GM08714 (cell line): Measurements from ENCODE around the gene COX4I1.
"Not testable (repeated sequence)": the region's sequence is repeated elsewhere in the genome, so short reads cannot be mapped to it uniquely, and the experiment has no call there.

Source experiments
- H3K4me3 ChIP-seq: fragments of 200-500 bp; sonication (Bioruptor generic); 2 replicates; pipeline ENCODE4 v1.5.1; 2014; ENCODE audit warnings: mild to moderate bottlenecking, low read length, inconsistent platforms
- ZNF274 ChIP-seq: IDR thresholded peaks from 2 replicates; pipeline ENCODE4 v1.6.1; 2012; ENCODE audit warnings: mild to moderate bottlenecking, low read depth, low read length

COX4I1 gene

GRCh38 chr16:85800321-85800669, 800 bp downstream of the COX4I1 start:
- H3K4me3 ChIP-seq = peak overlapping the region; percentile 92
- TF ChIP-seq ZNF274 = no peak

DNA sequence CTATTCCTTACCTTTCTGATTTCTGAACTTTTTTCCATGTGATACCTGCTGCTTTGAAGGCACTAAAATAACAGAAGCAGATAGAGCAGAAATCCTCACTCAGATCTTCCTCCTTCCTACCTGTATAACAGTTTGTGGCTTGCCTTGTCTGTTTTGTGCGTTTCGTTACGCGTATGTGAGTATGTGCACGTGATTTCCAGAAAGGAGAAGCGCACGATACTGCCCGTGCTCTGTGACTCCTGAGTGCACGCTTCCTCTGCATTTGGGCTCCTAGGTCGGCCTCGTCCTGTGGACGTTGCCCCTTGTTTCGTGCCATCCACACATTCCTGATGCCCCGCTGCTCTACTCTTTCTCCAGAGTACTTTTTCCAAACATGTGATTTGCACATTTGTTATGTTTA, 4.1 kb downstream of the COX4I1 start:
- no peak overlapping the region for H3K4me3 ChIP-seq
- no peak for TF ChIP-seq ZNF274

- no peak overlapping the region for H3K4me3 ChIP-seq
- TF ChIP-seq ZNF274 = no peak
Observed at GRCh38 chr16:85805442-85806045, 6.0 kb downstream of the COX4I1 start.

GRCh38 chr16:85806539-85806938, 7.0 kb downstream of the COX4I1 start:
- no peak for TF ChIP-seq ZNF274
- H3K4me3 ChIP-seq = no peak overlapping the region

DNA sequence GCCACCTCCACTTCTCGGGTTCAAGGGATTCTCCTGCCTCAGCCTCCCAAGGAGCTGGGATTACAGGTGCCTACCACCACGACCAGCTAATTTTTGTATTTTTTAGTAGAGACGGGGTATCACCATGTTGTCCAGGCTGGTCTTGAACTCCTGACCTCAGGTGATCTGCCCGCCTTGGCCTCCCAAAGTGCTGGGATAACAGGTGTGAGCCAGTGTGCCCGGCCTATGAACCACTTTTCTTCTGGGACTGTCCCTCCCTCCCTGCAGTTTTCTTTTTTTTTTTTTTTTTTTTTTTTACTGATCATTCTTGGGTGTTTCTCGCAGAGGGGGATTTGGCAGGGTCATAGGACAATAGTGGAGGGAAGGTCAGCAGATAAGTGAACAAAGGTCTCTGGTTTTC, 7.8 kb downstream of the COX4I1 start:
- not testable (repeated sequence) for H3K4me3 ChIP-seq

- not testable (repeated sequence) for H3K4me3 ChIP-seq
Observed at GRCh38 chr16:85808104-85808503, 8.6 kb downstream of the COX4I1 start.

DNA sequence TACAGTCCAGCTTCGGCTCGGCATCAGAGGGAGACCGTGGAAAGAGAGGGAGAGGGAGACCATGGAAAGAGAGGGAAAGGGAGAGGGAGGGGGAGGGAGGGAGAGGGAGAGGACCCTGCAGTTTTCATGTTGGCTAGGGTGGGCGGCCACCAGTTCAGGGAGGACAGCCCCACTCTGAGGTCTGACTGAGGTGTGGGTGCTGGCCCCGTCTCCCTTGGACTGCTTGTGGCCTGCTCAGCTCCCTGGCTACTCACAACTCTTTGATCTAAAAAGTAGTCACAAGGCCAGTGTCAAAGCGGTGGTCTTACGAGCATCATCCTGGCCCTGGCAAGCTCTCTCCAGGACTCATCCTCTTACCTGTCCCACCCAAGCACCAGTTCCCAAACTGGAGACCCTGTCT, 9.4 kb downstream of the COX4I1 start:
- H3K4me3 ChIP-seq = no peak overlapping the region
- no peak for TF ChIP-seq ZNF274

DNA sequence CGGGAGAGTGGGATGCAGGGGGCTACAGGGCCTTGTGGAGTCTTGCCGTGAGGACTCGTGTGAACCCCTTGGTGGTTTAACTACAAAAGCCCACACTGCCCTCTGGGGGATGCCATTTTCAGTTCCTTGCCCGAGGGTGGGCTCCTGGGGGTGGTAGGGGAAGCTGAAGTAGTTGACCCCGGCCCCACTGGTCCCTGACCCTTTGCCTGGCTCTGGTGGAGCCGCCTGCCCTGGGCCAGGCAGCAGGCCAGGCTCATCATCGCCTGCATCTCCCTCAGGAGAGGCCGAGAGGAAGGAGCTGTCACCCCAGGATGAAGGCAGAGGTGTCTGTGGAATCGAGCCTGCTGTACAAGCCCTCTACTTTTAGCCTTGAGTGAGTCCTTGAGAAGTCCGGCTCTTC, 10.2 kb downstream of the COX4I1 start:
- no peak overlapping the region for H3K4me3 ChIP-seq
- no peak for TF ChIP-seq ZNF274

GRCh38 chr16:85810097-85810741, 10.7 kb downstream of the COX4I1 start:
- TF ChIP-seq ZNF274 = no peak
- H3K4me3 ChIP-seq = no peak overlapping the region

GRCh38 chr16:85810742-85811115, 11.2 kb downstream of the COX4I1 start:
- no peak for TF ChIP-seq ZNF274
- H3K4me3 ChIP-seq = no peak overlapping the region

GRCh38 chr16:85812031-85812807, 12.7 kb downstream of the COX4I1 start:
- no peak for TF ChIP-seq ZNF274

GRCh38 chr16:85812811-85813700, 13.6 kb downstream of the COX4I1 start:
- H3K4me3 ChIP-seq = no peak overlapping the region
- no peak for TF ChIP-seq ZNF274

More at GRCh38 chr16:85812031-85812807, 12.7 kb downstream of the COX4I1 start:
- H3K4me3 ChIP-seq = no peak overlapping the region

GRCh38 chr16:85816159-85816558, 16.7 kb downstream of the COX4I1 start:
- no peak overlapping the region for H3K4me3 ChIP-seq
- TF ChIP-seq ZNF274 = no peak

DNA sequence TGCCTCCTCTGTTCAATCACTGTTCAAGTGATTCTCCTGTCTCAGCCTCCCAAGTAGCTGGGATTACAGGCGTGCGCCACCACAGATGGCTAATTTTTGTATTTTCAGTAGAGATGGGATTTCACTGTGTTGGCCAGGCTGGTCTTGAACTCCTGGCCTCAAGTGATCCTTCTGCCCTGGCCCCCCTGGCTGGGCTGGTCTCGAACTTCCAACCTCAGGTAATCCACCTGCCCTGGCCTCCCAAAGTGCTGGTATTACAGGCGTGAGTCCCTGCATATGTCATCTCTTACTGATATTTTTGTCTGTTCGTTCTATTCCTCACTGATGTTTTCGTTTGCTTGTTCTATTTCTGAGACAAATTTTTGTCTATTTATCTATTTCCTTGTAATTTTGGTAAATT, 17.7 kb downstream of the COX4I1 start:
- H3K4me3 ChIP-seq = not testable (repeated sequence)
